H1 (cell line): Measurements from ENCODE around the gene KCNJ12.
"Not testable (repeated sequence)": the region's sequence is repeated elsewhere in the genome, so short reads cannot be mapped to it uniquely, and the experiment has no call there.

Source experiments
- HDAC2 ChIP-seq, 2 experiments: fragments of 300-600 bp in 1 of 2; sonication (generic) in 1 of 2; IDR thresholded peaks; 2 replicates each; pipeline ENCODE4 v1.6.1; 2011 to 2012; ENCODE audit warnings: low read depth in 2 of 2, low read length in 2 of 2, mild to moderate bottlenecking in 2 of 2, moderate library complexity in 2 of 2, borderline replicate concordance in 1 of 2, inconsistent platforms in 1 of 2
- KDM1A ChIP-seq: fragments of 200-600, 300-600 bp; sonication (generic); IDR thresholded peaks from 2 replicates; pipeline ENCODE4 v1.7.1; 2016; ENCODE audit warnings: mild to moderate bottlenecking, low read length, borderline replicate concordance
- SP1 ChIP-seq: IDR thresholded peaks from 2 replicates; pipeline ENCODE4 v1.6.1; 2011; ENCODE audit warnings: low read depth, low read length

DNA sequence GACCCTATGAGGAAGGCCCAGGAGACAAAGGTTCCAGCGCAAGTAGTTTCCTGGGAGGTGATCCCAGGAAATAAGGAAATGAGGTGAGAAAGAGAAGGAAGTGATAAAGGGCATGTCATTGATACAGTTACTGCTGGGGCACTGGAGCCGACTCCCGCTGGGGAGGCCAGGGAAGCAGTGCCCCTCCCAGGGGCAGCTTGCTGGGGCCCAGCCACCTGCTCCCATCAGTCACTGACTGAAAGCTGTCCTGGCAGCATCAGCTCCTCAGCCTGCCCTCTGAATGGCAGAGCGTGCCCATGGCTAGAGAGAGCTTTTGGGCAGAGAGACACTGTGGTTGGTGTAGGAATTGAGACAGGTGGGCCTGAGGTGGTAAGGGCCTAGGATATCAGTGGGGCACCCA, 33.2 kb downstream of the KCNJ12 start:
- not testable (repeated sequence) for TF ChIP-seq KDM1A; SP1; HDAC2 (IDR thresholded peaks at IDR 0.05; ENCODE audit: borderline replicate concordance in 1 of 2, low read depth in 2 of 2, low read length in 2 of 2)
